HUES48 (cell line): ENCODE data around the gene FAM151B.
"Not testable (repeated sequence)": the region's sequence is repeated elsewhere in the genome, so short reads cannot be mapped to it uniquely, and the experiment has no call there.

Experiments used
- H3K27ac ChIP-seq: one replicate; pipeline ENCODE4 v1.7.0; 2013; ENCODE audit warnings: low read depth, low read length, inconsistent platforms
- H3K27me3 ChIP-seq: 2 replicates; pipeline ENCODE4 v1.6.1; 2013; ENCODE audit warnings: mild to moderate bottlenecking, low read length; ENCODE audit not compliant: control insufficient read depth, insufficient read depth
- H3K36me3 ChIP-seq: 2 replicates; pipeline ENCODE4 v1.6.1; 2013; ENCODE audit warnings: low read length; ENCODE audit not compliant: control insufficient read depth, insufficient read depth
- H3K4me1 ChIP-seq: 2 replicates; pipeline ENCODE4 v1.6.1; 2013; ENCODE audit warnings: mild to moderate bottlenecking, low read length; ENCODE audit not compliant: control insufficient read depth, insufficient read depth
- H3K4me3 ChIP-seq: 2 replicates; pipeline ENCODE4 v1.5.1; 2013; ENCODE audit warnings: mild to moderate bottlenecking, low read depth, low read length
- H3K9ac ChIP-seq: 2 replicates; pipeline ENCODE4 v1.6.1; 2013; ENCODE audit warnings: mild to moderate bottlenecking, low read depth, low read length, moderate library complexity
- H3K9me3 ChIP-seq: 2 replicates; pipeline ENCODE4 v1.6.1; 2013; ENCODE audit warnings: low read length; ENCODE audit not compliant: control insufficient read depth, insufficient read depth

Gene FAM151B

GRCh38 chr5:80479713-80480112 lies 8.2 kb upstream of the FAM151B start:
- H3K36me3 ChIP-seq = peaks cover 18% of the 10 kb centered on the region
- no peaks in the 10 kb centered on the region; the same call in 1 of the 2 replicates for H3K9me3 ChIP-seq
- peaks cover 15% of the 10 kb centered on the region for H3K4me1 ChIP-seq
- no peak overlapping the region for H3K4me3 ChIP-seq
- H3K27ac ChIP-seq = no peak overlapping the region
- no peak overlapping the region for H3K9ac ChIP-seq
- H3K27me3 ChIP-seq = no peaks in the 10 kb centered on the region

- Histone ChIP-seq H3K27me3 (no peaks in the 10 kb centered on the region), H3K9me3 (no peaks in the 10 kb centered on the region; the same call in 1 of the 2 replicates), H3K36me3 (peaks cover 12% of the 10 kb centered on the region), H3K4me1 (peaks cover 15% of the 10 kb centered on the region), H3K9ac (no peak overlapping the region), H3K27ac (no peak overlapping the region), H3K4me3 (no peak overlapping the region)
Observed at GRCh38 chr5:80480354-80480753, 7.5 kb upstream of the FAM151B start.

DNA sequence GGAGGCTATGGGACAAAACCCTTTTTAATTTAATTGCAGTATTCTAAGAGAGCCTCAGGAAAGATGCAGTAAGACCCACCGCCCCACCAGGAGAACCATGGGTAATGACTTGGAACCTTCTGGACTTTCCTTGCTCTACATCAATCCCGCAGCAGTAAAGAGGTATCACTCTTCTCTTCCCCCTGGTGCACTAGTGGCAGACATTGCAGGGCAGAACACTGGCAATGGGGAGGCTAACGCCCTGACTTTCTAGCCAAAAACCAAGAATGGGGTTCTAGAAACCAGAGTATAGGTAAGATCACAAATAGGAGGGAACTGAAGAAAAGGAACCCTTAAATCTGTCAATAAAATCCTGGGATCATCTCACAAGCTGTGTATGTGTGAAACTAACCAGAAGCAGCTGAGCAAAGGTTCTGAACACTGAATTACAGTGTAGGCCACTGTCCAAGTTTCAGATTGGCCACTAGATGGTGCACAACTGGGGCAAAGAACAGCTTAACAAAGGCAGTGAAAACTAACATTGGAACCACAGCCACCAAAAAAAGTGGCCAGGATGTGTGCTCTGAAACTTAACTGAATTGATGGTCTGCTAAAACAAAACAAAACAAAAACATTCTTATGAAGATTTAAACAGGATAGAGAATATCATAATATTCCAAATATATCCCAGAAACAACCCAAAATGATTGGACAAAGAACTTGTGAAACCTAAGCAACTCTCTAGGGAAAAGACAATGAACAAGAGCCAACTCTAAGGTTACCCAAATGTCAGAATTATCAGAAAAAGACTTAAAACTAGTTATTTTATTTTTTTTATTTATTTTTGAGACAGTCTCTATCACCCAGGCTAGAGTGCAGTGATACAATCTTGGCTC lies 6.6 kb upstream of the FAM151B start:
- H3K27ac ChIP-seq = no peak overlapping the region
- H3K27me3 ChIP-seq = no peaks in the 10 kb centered on the region
- peaks cover 7% of the 10 kb centered on the region; the same call in 1 of the 2 replicates for H3K36me3 ChIP-seq
- H3K4me3 ChIP-seq = no peak overlapping the region
- no peaks in the 10 kb centered on the region; the same call in 1 of the 2 replicates for H3K9me3 ChIP-seq
- no peak overlapping the region for H3K9ac ChIP-seq
- peaks cover 15% of the 10 kb centered on the region for H3K4me1 ChIP-seq

DNA sequence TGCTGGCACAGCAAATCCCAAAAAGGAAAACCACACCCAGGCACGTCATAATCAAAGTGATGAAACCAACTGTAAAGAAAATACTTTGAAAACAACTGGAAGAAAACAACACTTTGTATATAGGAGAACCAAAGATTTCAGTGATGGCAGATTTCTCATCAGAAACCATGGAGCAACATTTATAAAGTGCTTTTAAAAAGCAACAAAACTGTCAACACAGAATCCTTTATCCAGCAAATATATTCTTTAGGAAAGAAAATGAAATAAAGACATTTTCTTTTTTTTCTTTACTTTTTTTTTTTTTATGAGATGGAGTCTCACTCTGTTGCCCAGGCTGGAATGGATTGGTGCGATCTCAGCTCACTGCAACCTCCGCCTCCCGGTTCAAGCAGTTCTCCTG lies 5.3 kb upstream of the FAM151B start:
- Histone ChIP-seq H3K36me3 (peaks cover 7% of the 10 kb centered on the region; the same call in 1 of the 2 replicates), H3K4me1 (peaks cover 15% of the 10 kb centered on the region)

DNA sequence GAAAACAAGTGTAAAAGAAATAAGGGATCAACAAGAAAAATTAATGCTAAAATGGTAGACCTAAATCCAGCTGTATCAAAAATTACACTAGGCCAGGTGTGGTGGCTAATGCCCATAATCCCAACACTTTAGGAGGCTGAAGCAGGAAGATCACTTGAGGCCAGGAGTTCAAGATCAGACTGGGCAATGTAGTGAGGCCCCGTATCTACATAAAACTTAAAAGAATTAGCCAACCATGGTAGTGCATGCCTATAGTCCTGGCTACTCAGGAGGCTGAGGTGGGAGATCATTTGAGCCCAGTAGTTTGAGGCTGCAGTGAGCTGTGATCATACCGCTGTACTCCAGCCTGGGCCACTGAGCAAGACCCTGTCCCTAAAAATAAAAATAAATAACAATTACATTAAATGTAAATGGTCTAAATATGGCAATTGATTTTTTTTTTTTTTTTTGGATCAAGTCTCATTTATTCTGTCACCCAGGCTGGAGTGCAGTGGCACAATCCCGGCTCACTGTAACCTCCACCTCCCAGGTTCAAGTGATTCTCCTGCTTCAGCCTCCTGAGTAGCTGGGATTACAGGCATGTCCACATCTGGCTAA lies 4.2 kb upstream of the FAM151B start:
- Histone ChIP-seq H3K36me3 (peaks cover 7% of the 10 kb centered on the region; the same call in 1 of the 2 replicates), H3K27me3 (peaks cover 6% of the 10 kb centered on the region; the same call in 1 of the 2 replicates), H3K4me3 (no peak overlapping the region), H3K27ac (no peak overlapping the region), H3K9ac (no peak overlapping the region), H3K4me1 (peaks cover 17% of the 10 kb centered on the region), H3K9me3 (no peaks in the 10 kb centered on the region; the same call in 1 of the 2 replicates)

More for the DNA sequence above, 5.3 kb upstream of the FAM151B start:
- H3K4me3 ChIP-seq = no peak overlapping the region
- H3K27me3 ChIP-seq = peaks cover 6% of the 10 kb centered on the region; the same call in 1 of the 2 replicates
- H3K27ac ChIP-seq = no peak overlapping the region
- H3K9ac ChIP-seq = no peak overlapping the region
- no peaks in the 10 kb centered on the region; the same call in 1 of the 2 replicates for H3K9me3 ChIP-seq

GRCh38 chr5:80487444-80487828 lies 464 bp upstream of the FAM151B start:
- Histone ChIP-seq H3K4me1 (peaks cover 9% of the 10 kb centered on the region), H3K27me3 (peaks cover 6% of the 10 kb centered on the region; the same call in 1 of the 2 replicates), H3K9me3 (no peaks in the 10 kb centered on the region; the same call in 1 of the 2 replicates), H3K27ac (peak overlapping the region; percentile 85), H3K4me3 (peak overlapping the region; percentile 68), H3K36me3 (peaks cover 5% of the 10 kb centered on the region; the same call in 1 of the 2 replicates), H3K9ac (peak overlapping the region; percentile 28; the same call in 1 of the 2 replicates)

DNA sequence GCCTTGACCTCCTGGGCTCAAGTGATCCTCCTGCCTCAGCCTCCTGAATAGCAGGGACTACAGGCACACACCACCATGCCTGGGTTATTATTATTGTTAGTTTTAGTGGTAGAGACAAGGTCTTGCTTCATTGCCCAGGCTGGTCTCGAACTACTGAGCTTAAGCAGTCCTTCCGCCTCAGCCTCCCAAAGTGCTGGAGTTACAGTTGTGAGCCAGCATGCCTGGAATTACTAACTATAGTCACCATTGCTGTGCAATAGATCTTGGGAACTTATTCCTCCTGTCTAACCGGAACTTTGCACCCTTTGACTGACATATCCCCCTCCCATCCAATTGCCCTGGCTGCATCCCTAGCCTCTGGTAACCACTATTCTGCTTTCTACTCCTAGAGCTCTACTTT lies 3.4 kb downstream of the FAM151B start:
- Histone ChIP-seq H3K4me3 (no peak overlapping the region), H3K36me3 (no peaks in the 10 kb centered on the region), H3K9me3 (no peaks in the 10 kb centered on the region), H3K4me1 (peaks cover 21% of the 10 kb centered on the region), H3K27ac (no peak overlapping the region), H3K9ac (no peak overlapping the region), H3K27me3 (peaks cover 6% of the 10 kb centered on the region; the same call in 1 of the 2 replicates)

DNA sequence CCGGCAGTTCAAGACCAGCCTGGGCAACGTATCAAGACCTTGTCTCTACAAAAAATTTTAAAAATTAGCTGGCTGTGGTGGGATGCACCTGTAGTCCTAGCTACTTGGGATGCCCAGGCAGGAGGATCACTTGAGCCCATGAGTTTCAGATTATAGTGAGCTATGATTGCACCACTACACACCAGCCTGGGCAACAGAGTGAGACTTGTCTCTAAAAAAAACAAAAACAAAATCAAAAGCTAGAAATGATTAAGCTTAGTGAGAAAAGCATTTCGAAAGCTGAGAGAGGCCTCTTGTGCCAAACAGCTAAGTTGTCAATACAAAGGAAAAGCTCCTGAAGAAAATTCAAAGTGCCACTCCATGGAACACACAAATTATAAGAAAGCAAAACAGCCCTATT lies 4.8 kb downstream of the FAM151B start:
- no peaks in the 10 kb centered on the region for H3K27me3 ChIP-seq
- 0 out of 2 replicates have a peak overlapping the region, but pooled peaks have one; percentile 37 for H3K4me3 ChIP-seq
- H3K4me1 ChIP-seq = peaks cover 24% of the 10 kb centered on the region
- H3K27ac ChIP-seq = peak overlapping the region; percentile 71
- no peak overlapping the region for H3K9ac ChIP-seq
- no peaks in the 10 kb centered on the region for H3K36me3 ChIP-seq
- no peaks in the 10 kb centered on the region for H3K9me3 ChIP-seq

DNA sequence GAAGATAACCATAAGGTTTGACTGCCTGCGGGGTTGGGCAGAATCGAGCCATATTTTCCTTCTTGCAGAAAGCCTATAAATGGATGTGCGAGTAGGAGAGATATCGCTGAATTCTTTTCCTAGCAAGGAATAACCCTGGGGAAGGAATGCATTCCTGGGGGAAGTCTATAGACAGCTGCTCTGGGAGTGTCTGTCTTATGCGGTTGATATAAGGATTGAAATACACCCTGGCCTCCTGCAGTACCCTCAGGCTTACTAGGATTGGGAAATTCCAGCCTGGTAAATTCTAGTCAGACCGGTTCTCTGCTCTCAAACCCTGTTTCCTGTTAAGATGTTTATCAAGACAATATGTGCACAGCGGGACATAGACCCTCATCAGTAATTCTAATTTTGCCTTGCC lies 5.5 kb downstream of the FAM151B start:
- H3K4me3 ChIP-seq = peak overlapping the region; percentile 37; the same call in 1 of the 2 replicates
- not testable (repeated sequence) for H3K9ac ChIP-seq, H3K27me3 ChIP-seq, H3K9me3 ChIP-seq, H3K36me3 ChIP-seq
- peaks cover 24% of the 10 kb centered on the region for H3K4me1 ChIP-seq
- peak overlapping the region; percentile 71 for H3K27ac ChIP-seq

GRCh38 chr5:80495891-80496290 lies 8.0 kb downstream of the FAM151B start:
- no peaks in the 10 kb centered on the region for H3K27me3 ChIP-seq
- H3K9me3 ChIP-seq = no peaks in the 10 kb centered on the region
- H3K4me3 ChIP-seq = no peak overlapping the region
- H3K27ac ChIP-seq = no peak overlapping the region
- H3K9ac ChIP-seq = no peak overlapping the region
- H3K4me1 ChIP-seq = peaks cover 15% of the 10 kb centered on the region
- no peaks in the 10 kb centered on the region for H3K36me3 ChIP-seq

DNA sequence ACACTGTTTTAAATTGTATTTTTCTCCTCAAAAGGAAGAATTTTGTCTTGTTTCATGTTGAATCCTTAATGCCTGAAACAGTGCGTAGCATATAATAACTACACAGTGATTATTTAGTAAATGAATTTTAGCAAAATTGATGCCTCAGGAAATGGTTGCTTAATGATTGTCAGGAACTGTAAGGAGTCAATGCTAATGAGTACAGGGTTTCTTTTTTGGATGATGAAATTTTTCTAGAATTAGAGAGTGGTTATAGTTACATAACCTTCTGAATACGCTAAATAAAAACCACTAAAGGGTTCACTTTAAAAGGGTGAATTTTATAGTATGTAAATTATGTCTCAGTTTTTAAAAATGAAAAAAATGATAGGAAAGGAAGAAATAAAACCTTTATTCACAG lies 14.9 kb downstream of the FAM151B start:
- H3K4me1 ChIP-seq = no peaks in the 10 kb centered on the region
- H3K9me3 ChIP-seq = no peaks in the 10 kb centered on the region
- H3K4me3 ChIP-seq = no peak overlapping the region
- no peak overlapping the region for H3K27ac ChIP-seq
- no peaks in the 10 kb centered on the region for H3K27me3 ChIP-seq
- no peaks in the 10 kb centered on the region for H3K36me3 ChIP-seq
- no peak overlapping the region for H3K9ac ChIP-seq
